ENCODE data around the gene CDH4. TPM values are rescaled to one million over a fixed set of nuclear protein-coding genes. Genes with fewer than 3 reads are reported as not detected.

The CDH4 gene
- total RNA-seq, 1 experiment from 2014 or later, result not detected

GRCh38 chr20:61407561-61407960 lies 155.5 kb downstream of the CDH4 start:
- no peak for TF ChIP-seq CTCF (IDR thresholded peaks at IDR 0.05; ENCODE audit: insufficient read depth in 1 of 2, low read depth in 1 of 2, low read length in 1 of 2, severe bottlenecking in 1 of 2, unreplicated experiment in 1 of 2)
- intact Hi-C loops (cut with micrococcal nuclease; ENCODE audit: unreplicated experiment), result no loop called here
- H3K4me3 Mint-ChIP-seq (ENCODE audit: unreplicated experiment), result no peak overlapping the region

GRCh38 chr20:61408951-61409740 lies 157.1 kb downstream of the CDH4 start:
- no peak overlapping the region for H3K27ac Mint-ChIP-seq (ENCODE audit: unreplicated experiment)
- peaks cover 3% of the 10 kb centered on the region; the same call in 1 of the 2 replicates for H3K9me3 ChIP-seq
- intact Hi-C loops (cut with micrococcal nuclease; ENCODE audit: unreplicated experiment), result no loop called here
- no TSS peak for BruUV-seq (replicated peaks)
- H3K4me1 ChIP-seq, result no peaks in the 10 kb centered on the region
- H3K4me1 Mint-ChIP-seq (ENCODE audit: low read depth, unreplicated experiment), result no peaks in the 10 kb centered on the region
- ChIA-PET CTCF (no interaction called here), POLR2A (no interaction called here)
- peaks cover 14% of the 10 kb centered on the region for H3K9me3 Mint-ChIP-seq (ENCODE audit: unreplicated experiment)
- peaks cover 11% of the 10 kb centered on the region for H3K27me3 Mint-ChIP-seq (ENCODE audit: insufficient read depth, unreplicated experiment)
- H3K4me3 Mint-ChIP-seq (ENCODE audit: unreplicated experiment), result no peak overlapping the region
- no peak for DNase-seq
- no peak for TF ChIP-seq CTCF (IDR thresholded peaks at IDR 0.05; ENCODE audit: insufficient read depth in 1 of 2, low read depth in 1 of 2, low read length in 1 of 2, severe bottlenecking in 1 of 2, unreplicated experiment in 1 of 2)
- H3K36me3 ChIP-seq (ENCODE audit: control insufficient read depth, insufficient read depth, low read length), result no peaks in the 10 kb centered on the region
- H3K27me3 ChIP-seq (replicated peaks; ENCODE audit: control insufficient read depth, insufficient read depth, low read length), result no peaks in the 10 kb centered on the region
- peaks cover 10% of the 10 kb centered on the region for H3K36me3 Mint-ChIP-seq (ENCODE audit: insufficient read depth, unreplicated experiment)
- H3K4me3 ChIP-seq (ENCODE audit: low read depth, low read length), result no peak overlapping the region

More at GRCh38 chr20:61407561-61407960, 155.5 kb downstream of the CDH4 start:
- H3K9me3 Mint-ChIP-seq (ENCODE audit: unreplicated experiment), result peaks cover 14% of the 10 kb centered on the region
- no peaks in the 10 kb centered on the region for H3K4me1 Mint-ChIP-seq (ENCODE audit: low read depth, unreplicated experiment)
- H3K27ac Mint-ChIP-seq (ENCODE audit: unreplicated experiment), result no peak overlapping the region
- CTCF ChIA-PET, result no interaction called here
- BruUV-seq (replicated peaks), result no TSS peak
- H3K36me3 Mint-ChIP-seq (ENCODE audit: insufficient read depth, unreplicated experiment), result peaks cover 10% of the 10 kb centered on the region
- peaks cover 11% of the 10 kb centered on the region for H3K27me3 Mint-ChIP-seq (ENCODE audit: insufficient read depth, unreplicated experiment)
- no peak for DNase-seq
- Histone ChIP-seq H3K27me3 (replicated peaks; ENCODE audit: control insufficient read depth, insufficient read depth, low read length) (no peaks in the 10 kb centered on the region), H3K4me3 (ENCODE audit: low read depth, low read length) (no peak overlapping the region), H3K36me3 (ENCODE audit: control insufficient read depth, insufficient read depth, low read length) (no peaks in the 10 kb centered on the region), H3K4me1 (no peaks in the 10 kb centered on the region), H3K9me3 (no peaks in the 10 kb centered on the region)
- POLR2A ChIA-PET, result no interaction called here

GRCh38 chr20:61411743-61412142 lies 159.7 kb downstream of the CDH4 start:
- Histone ChIP-seq H3K27me3 (replicated peaks; ENCODE audit: control insufficient read depth, insufficient read depth, low read length) (no peaks in the 10 kb centered on the region), H3K4me3 (ENCODE audit: low read depth, low read length) (no peak overlapping the region), H3K4me1 (no peaks in the 10 kb centered on the region), H3K36me3 (ENCODE audit: control insufficient read depth, insufficient read depth, low read length) (no peaks in the 10 kb centered on the region), H3K9me3 (peaks cover 3% of the 10 kb centered on the region; the same call in 1 of the 2 replicates)
- no peaks in the 10 kb centered on the region for H3K4me1 Mint-ChIP-seq (ENCODE audit: low read depth, unreplicated experiment)
- no peak overlapping the region for H3K4me3 Mint-ChIP-seq (ENCODE audit: unreplicated experiment)
- peaks cover 7% of the 10 kb centered on the region for H3K27me3 Mint-ChIP-seq (ENCODE audit: insufficient read depth, unreplicated experiment)
- ChIA-PET POLR2A (no interaction called here), CTCF (no interaction called here)
- peaks cover 9% of the 10 kb centered on the region for H3K9me3 Mint-ChIP-seq (ENCODE audit: unreplicated experiment)
- TF ChIP-seq CTCF (IDR thresholded peaks at IDR 0.05; ENCODE audit: insufficient read depth in 1 of 2, low read depth in 1 of 2, low read length in 1 of 2, severe bottlenecking in 1 of 2, unreplicated experiment in 1 of 2), result no peak
- no peak for DNase-seq
- H3K27ac Mint-ChIP-seq (ENCODE audit: unreplicated experiment), result no peak overlapping the region
- BruUV-seq (replicated peaks), result no TSS peak
- H3K36me3 Mint-ChIP-seq (ENCODE audit: insufficient read depth, unreplicated experiment), result peaks cover 8% of the 10 kb centered on the region
- intact Hi-C loops (cut with micrococcal nuclease; ENCODE audit: unreplicated experiment), result no loop called here
